HG02970 (cell line): ENCODE results near the gene CYP4F12.
"Not testable (repeated sequence)": the region's sequence is repeated elsewhere in the genome, so short reads cannot be mapped to it uniquely, and the experiment has no call there.

Experiments used
- ATAC-seq: cut with Tn5 transposase; IDR thresholded peaks from one replicate; pipeline ENCODE4 v1.9.1; 2021; ENCODE audit warnings: mild to moderate bottlenecking, moderate library complexity, moderate number of reproducible peaks; ENCODE audit not compliant: unreplicated experiment, low FRiP score

Gene CYP4F12

DNA sequence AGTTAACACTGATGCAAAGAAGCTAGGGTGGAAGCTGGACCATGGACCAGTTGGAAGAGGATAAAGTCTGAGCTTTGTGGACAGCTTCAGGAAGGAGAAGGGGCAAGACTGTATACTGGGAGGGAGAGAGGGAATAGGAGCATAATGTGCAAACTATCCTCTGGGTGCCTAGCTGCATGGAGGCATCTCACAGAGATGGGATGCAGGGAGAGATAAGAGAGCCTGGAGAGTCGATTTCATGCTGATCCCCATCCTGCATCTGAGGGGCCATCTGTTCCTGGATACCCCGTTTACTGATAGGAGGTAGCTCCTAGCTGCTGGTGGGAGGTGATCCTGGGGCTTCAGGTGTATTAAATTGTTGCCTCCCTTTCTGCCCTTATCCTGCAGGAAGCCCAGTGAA lies 23.4 kb upstream of the CYP4F12 start:
- ATAC-seq, result no peak

- ATAC-seq, result not testable (repeated sequence)
Measured at GRCh38 chr19:15650123-15650522, 22.8 kb upstream of the CYP4F12 start.

GRCh38 chr19:15651791-15652190 lies 21.1 kb upstream of the CYP4F12 start:
- no peak for ATAC-seq

DNA sequence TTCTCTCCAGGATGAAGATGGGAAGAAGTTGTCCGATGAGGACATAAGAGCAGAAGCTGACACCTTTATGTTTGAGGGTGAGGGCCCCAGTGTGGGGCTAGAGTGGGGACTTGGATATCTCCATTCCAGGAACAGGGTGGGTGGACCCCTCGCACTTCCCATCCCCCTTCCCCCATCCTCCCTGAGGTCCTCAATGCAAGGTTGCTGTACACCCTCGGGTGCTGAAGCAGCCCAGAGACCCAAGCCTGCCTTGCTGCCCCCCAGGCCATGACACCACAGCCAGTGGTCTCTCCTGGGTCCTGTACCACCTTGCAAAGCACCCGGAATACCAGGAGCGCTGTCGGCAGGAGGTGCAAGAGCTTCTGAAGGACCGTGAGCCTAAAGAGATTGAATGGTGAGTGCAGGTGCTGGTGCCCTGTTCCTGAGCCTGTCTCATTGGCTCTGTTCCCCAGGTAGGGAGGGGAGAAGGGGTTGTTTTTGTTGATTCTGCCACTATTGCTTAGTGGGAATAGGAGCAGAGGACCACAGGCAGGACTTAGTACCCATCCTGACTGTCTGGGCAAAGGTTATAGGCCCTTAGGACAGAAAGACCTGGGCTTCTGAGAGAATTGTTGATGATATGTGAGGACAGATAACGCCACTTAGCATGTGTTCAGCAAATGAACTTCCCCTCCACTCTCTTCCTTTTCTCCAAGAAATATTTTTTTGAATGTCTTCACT lies 20.2 kb upstream of the CYP4F12 start:
- no peak for ATAC-seq

DNA sequence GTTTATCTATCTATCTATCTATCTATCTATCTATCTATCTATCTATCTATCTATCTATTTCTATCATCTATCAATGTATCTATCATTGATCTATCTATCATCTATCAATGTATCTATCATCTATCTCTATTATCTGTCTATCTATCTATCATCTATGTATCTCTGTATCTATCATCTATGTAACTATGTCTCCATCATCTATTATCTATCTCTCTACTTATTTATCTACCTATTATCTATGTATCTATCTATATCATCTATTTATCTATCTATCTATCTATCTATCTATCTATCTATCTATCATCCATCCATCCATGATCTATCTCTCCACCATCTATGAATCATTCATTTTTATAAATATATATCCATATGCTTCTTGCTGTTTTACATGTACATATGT lies 16.4 kb upstream of the CYP4F12 start:
- ATAC-seq, result no peak

GRCh38 chr19:15663247-15663646 lies 9.6 kb upstream of the CYP4F12 start:
- no peak for ATAC-seq

GRCh38 chr19:15666186-15666585 lies 6.7 kb upstream of the CYP4F12 start:
- no peak for ATAC-seq

DNA sequence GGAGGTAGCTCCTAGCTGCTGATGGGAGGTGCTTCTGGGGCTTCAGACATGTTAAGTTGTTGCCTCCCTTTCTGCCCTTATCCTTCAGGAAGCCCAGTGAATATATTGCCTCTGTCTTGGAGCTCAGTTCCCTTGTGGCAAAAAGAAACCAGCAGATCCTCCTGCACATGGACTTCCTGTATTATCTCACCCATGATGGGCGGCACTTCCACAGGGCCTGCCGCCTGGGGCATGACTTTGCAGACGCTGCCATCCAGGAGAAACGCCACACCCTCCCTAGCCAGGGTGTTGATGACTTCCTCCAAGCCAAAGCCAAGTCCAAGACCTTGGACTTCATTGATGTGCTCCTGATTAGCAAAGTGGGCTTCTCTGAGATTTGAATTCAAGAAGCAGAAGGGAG lies 6.0 kb upstream of the CYP4F12 start:
- no peak for ATAC-seq

GRCh38 chr19:15669440-15669839 lies 3.4 kb upstream of the CYP4F12 start:
- no peak for ATAC-seq

GRCh38 chr19:15669891-15670290 lies 3.0 kb upstream of the CYP4F12 start:
- ATAC-seq, result no peak

GRCh38 chr19:15671237-15671821 lies 1.6 kb upstream of the CYP4F12 start:
- no peak for ATAC-seq

DNA sequence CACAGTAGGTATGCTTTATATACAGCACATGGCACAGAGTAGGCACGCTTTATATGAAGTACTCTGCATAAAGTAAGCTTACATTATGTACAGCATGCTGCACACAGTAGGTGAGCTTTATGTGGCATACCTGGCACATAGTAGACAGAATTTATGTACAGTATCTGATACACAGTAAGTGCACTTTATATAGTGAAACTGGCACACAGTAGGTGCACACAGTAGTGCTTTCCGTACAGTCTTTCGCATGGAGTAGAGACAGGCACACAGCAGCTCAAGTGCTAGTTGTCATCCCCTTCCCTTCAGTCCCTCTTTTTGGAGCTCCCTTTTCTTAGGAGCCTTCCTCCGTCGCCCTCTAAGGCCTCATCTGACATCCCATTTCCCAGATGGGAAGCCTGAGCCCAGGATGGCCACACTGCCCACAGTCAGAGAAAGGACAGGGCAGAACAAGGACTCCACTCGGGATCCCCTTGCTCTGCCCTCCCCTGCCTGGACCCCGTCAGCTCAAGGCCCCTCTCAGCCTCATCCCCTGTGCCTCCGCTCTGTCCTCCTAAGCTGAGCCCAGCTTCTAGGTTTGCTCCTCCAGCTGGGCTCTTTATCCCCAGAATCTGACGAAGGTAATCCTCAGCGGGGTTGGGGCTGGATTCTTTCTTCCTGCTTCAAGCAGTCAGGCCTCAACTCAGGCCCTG lies 852 bp upstream of the CYP4F12 start:
- no peak for ATAC-seq

GRCh38 chr19:15673176-15673654 lies 328 bp downstream of the CYP4F12 start:
- no peak for ATAC-seq

GRCh38 chr19:15675560-15675959 lies 2.7 kb downstream of the CYP4F12 start:
- ATAC-seq, result no peak

- no peak for ATAC-seq
Measured at GRCh38 chr19:15679089-15679488, 6.2 kb downstream of the CYP4F12 start.

DNA sequence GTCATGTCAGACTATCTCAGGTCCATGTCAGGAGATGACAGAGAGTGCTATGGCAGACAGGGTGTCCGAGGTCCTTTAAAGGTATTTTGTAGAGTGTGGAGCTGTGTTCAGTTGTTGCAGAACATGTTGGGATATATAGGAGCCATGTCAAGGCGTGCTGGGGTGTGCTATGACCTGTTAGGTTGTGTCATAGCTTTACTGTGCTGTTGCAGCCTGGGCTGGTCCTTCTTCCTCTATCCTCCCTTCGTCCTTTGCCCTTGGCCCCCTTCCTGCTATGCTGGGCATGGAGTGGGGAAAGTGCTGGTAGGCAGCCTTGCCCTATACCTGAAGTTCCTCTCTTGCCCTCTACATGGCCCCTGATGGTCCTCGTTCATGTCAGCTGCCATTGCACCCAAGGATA lies 7.0 kb downstream of the CYP4F12 start:
- ATAC-seq, result not testable (repeated sequence)

DNA sequence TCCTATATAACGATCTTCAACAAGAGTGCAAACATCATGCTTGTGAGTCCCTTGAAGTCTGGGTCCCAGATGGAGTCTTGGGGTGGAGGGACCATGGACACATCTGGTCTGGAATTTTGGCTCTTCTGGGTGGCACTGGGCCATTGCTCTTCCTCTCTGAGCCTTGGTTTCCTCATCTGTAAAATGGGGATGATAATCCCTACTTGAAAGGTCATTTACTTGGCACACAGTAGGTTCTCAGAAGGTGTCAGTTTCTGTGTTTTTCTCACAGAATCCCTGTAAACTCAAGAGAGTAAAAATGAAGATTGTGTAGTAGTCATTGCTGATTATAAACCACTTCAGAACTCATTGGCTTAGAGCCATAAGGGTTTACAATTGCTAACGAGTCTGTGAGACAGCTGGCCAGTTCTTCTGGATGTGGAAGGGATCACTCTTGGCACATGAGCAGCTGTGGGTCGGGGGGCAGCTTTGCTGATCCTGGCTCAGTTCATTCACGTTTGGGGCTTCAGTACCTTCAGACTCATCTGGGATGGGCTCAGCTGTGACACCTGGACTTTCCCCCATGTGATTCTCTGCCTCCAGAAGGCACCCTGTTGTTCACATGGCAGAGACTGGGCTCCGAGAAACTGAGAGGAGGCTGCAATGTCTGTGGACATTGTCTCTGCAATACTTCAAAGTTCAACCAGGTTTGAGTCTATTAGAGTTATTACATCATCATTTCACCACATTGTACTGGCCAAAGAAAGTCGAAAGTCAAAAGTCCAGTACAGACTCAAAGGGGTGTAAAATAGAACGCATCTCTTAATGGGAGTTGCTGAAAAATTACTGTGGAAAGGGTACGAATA lies 7.8 kb downstream of the CYP4F12 start:
- no peak for ATAC-seq

GRCh38 chr19:15683411-15683810 lies 10.5 kb downstream of the CYP4F12 start:
- no peak for ATAC-seq

DNA sequence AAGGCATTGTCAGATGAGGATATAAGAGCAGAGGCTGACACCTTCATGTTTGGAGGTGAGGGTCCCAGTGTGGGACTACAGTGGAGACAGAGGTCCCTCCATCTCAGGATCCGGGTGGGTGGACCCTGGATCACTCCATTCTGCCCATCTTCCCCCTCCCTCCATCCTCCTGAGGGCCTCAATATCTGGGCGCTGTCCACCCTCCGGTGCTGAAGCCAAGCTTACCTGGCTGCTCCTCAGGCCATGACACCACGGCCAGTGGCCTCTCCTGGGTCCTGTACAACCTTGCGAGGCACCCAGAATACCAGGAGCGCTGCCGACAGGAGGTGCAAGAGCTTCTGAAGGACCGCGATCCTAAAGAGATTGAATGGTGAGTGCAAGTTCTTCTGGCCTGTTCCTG lies 11.9 kb downstream of the CYP4F12 start:
- ATAC-seq, result no peak

DNA sequence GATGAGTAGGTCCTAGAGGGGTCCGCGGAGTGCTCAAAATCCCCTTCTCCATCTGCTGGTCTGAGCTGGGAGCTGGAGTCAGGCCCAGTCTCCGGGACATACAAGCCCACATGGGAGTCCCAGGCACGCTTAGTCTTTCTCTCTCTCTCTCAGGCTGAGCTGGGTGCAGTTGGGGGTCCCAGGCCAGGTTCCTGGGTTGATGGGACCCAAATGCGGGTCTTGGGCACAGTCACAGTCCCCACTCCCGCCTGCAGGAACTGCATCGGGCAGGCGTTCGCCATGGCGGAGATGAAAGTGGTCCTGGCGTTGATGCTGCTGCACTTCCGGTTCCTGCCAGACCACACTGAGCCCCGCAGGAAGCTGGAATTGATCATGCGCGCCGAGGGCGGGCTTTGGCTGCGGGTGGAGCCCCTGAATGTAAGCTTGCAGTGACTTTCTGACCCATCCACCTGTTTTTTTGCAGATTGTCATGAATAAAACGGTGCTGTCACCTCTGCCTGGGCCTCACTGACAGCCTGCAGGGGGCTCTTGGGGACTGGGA lies 23.8 kb downstream of the CYP4F12 start:
- ATAC-seq, result no peak
